Measurements from ENCODE around the gene MGST3. TPM values are rescaled to one million over a fixed set of nuclear protein-coding genes. Genes with fewer than 3 reads are reported as not detected.
A peak's percentile ranks its signal among the peaks of the same experiment; 100 is the strongest.

MGST3 gene
- total and polyA plus RNA-seq, 4 donors: 141 to 351 (median 176) TPM

DNA sequence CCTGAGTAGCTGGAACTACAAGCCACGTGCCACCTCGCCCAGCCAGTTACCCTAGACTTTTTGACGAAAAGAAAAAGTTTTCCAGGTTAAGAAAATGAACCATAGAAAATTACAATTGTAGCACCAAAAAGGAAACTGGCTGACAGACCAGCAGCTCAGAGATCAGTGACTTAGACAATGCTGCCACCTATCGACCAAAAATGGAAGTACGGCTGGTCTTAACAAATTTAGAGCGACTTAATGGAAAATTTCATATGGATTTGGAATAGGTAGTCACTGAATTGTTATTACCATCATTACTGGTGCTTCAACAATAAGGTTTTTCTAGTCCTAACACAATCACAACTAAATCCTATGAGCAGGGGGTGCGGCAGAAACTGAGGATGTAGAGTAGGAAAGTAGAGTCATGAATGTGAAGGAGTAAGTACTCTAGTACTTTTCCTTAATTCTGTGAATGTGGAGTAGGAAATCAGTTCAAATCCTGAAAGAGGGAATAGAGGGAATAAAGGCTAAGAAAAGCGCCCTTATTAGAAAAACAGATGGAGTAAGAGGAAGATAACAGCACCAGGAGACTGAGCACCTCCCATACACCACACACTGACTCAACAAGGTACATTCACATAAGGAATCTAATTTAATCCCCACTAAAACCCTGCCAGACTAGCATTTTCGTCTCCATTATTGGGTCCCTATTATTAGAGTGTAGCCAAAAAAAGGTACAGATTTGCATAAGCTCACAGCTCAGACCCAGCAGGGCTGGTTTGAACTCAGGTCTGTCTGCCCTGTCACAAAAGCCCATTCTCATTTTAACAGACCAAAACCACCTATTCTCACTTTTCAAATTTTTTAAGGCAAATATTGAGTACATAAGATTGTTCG lies 37.9 kb upstream of the MGST3 start:
- H3K9me3 ChIP-seq (ENCODE audit: control insufficient read depth in 4 of 4, insufficient read depth in 3 of 4, low read length in 3 of 4): no peaks in the 10 kb centered on the region
- no peak for ATAC-seq (ENCODE audit: insufficient read depth, low FRiP score)
- TF ChIP-seq, protein P1, sequence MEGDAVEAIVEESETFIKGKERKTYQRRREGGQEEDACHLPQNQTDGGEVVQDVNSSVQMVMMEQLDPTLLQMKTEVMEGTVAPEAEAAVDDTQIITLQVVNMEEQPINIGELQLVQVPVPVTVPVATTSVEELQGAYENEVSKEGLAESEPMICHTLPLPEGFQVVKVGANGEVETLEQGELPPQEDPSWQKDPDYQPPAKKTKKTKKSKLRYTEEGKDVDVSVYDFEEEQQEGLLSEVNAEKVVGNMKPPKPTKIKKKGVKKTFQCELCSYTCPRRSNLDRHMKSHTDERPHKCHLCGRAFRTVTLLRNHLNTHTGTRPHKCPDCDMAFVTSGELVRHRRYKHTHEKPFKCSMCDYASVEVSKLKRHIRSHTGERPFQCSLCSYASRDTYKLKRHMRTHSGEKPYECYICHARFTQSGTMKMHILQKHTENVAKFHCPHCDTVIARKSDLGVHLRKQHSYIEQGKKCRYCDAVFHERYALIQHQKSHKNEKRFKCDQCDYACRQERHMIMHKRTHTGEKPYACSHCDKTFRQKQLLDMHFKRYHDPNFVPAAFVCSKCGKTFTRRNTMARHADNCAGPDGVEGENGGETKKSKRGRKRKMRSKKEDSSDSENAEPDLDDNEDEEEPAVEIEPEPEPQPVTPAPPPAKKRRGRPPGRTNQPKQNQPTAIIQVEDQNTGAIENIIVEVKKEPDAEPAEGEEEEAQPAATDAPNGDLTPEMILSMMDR (IDR thresholded peaks at IDR 0.05; ENCODE audit: control extremely low read depth, extremely low read depth): peak; percentile 94
- no peak overlapping the region for H3K27ac ChIP-seq (ENCODE audit: low read depth in 1 of 2, low read length in 1 of 2)
- H3K36me3 ChIP-seq (ENCODE audit: control insufficient read depth in 4 of 4, insufficient read depth in 4 of 4, low read length in 4 of 4): no peaks in the 10 kb centered on the region
- peaks cover 0 to 10% (median 0%) of the 10 kb centered on the region in 5 donors for H3K4me1 ChIP-seq (ENCODE audit: control insufficient read depth in 5 of 5, insufficient read depth in 5 of 5, low read length in 5 of 5)
- no peak overlapping the region for H3K9ac ChIP-seq (ENCODE audit: insufficient read depth in 1 of 2, low read length in 2 of 2)
- DNase-seq: peak; percentile 82 to 90 (median 89)
- H3K27me3 ChIP-seq (ENCODE audit: control insufficient read depth in 3 of 3, insufficient read depth in 3 of 3, low read length in 2 of 3): peaks cover 0 to 4% (median 0%) of the 10 kb centered on the region in 3 donors
- WGBS, 2 donors: 0 to 5% methylated on average over 10 of the region's 10 CpGs
- H3K4me3 ChIP-seq: no peak overlapping the region

DNA sequence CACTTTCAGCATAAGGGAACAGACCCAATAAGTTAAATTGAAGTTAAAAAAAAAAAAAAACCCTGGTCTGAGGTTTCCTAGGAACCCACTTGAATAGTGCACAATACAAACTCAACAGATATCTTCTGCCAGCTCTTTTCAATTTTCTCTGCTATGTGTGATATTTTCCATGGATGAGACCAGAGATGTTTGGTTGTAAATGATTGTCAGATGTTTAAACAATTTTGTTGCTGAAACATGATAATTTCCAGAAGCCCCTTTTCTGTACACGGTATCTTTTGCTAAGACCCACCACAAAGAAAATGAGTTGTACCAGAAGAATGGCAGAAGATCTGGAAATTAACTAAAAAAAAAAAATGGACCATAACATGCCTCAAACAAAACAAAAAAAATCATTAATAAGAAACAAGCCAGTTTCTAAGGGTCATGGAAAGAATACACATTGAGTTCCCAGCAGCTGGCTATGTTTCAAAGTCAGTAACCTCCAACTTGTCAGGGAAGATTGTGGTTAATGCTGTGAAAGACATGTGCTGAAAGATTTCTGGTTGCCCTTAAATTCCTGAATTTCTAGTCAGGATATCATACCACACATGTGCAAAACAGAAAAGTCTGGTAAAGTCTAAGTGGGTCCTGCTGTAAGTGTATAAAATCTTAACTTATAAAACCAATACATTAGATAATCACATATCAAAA lies 35.6 kb upstream of the MGST3 start:
- H3K27me3 ChIP-seq (ENCODE audit: control insufficient read depth in 3 of 3, insufficient read depth in 3 of 3, low read length in 2 of 3): peaks cover 0 to 4% (median 0%) of the 10 kb centered on the region in 3 donors
- no peak overlapping the region for H3K27ac ChIP-seq (ENCODE audit: low read depth in 1 of 2, low read length in 1 of 2)
- peak in 2 of 3 donors; percentile 45 to 49 for DNase-seq
- no peak for ATAC-seq (ENCODE audit: insufficient read depth, low FRiP score)
- H3K4me3 ChIP-seq: no peak overlapping the region
- 73 to 87% methylated on average over 1 of the region's 1 CpG for WGBS, 2 donors
- no peaks in the 10 kb centered on the region for H3K36me3 ChIP-seq (ENCODE audit: control insufficient read depth in 4 of 4, insufficient read depth in 4 of 4, low read length in 4 of 4)
- H3K9me3 ChIP-seq (ENCODE audit: control insufficient read depth in 4 of 4, insufficient read depth in 3 of 4, low read length in 3 of 4): no peaks in the 10 kb centered on the region
- TF ChIP-seq, protein P1 (IDR thresholded peaks at IDR 0.05; ENCODE audit: control extremely low read depth, extremely low read depth): no peak
- H3K9ac ChIP-seq (ENCODE audit: insufficient read depth in 1 of 2, low read length in 2 of 2): no peak overlapping the region
- peaks cover 0 to 17% (median 0%) of the 10 kb centered on the region in 5 donors for H3K4me1 ChIP-seq (ENCODE audit: control insufficient read depth in 5 of 5, insufficient read depth in 5 of 5, low read length in 5 of 5)

DNA sequence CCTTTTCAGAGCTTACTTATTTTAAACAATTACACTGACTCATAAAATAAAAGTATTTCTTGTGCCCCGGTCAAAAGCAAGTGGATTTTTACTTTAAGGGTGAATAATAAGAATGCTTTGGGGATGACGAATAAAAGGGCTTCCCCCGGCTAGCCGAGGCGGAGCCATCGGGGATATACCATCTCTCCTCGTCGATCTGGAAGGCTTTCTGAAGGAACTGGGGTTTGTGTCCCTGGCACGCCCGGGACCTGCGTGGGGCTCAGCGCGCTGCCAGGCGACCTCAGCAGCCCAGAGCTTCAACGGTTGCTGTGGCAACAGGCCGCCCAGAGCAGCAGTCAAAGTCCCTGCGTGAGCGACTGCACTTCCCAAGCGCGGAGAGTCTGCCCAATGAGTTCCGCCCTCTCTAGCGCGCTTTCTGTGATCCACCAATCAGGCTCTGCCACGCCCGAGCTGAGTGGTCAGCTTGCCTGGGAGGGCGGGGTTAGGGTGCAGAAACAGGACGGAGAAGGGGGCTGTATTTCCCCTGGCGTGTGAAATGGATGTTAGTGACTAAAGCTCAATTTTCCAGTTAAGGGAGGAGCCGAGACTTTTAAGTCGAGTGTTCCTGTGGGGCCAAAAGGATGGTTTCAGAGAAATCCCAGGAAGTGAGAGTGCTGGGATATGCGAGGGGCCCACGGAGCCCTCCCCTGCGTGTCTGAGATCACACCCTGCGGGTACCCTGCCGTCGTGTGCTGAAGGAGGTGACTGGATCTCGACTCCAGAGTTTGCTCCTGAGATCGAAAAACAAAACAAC lies 33.0 kb upstream of the MGST3 start:
- WGBS, 2 donors: 0% methylated on average over 34 to 38 of the region's 38 CpGs
- ATAC-seq (ENCODE audit: insufficient read depth, low FRiP score) (peak; percentile 94), DNase-seq (peak; percentile 98 to 99 (median 98))
- H3K9ac ChIP-seq (ENCODE audit: insufficient read depth in 1 of 2, low read length in 2 of 2): peak overlapping the region; percentile 66 to 84
- H3K36me3 ChIP-seq (ENCODE audit: control insufficient read depth in 4 of 4, insufficient read depth in 4 of 4, low read length in 4 of 4): no peaks in the 10 kb centered on the region
- peak overlapping the region; percentile 58 for H3K4me3 ChIP-seq
- no peaks in the 10 kb centered on the region for H3K9me3 ChIP-seq (ENCODE audit: control insufficient read depth in 4 of 4, insufficient read depth in 3 of 4, low read length in 3 of 4)
- peaks cover 0 to 17% (median 0%) of the 10 kb centered on the region in 5 donors for H3K4me1 ChIP-seq (ENCODE audit: control insufficient read depth in 5 of 5, insufficient read depth in 5 of 5, low read length in 5 of 5)
- TF ChIP-seq, protein P1 (IDR thresholded peaks at IDR 0.05; ENCODE audit: control extremely low read depth, extremely low read depth): no peak
- H3K27ac ChIP-seq (ENCODE audit: low read depth in 1 of 2, low read length in 1 of 2): peak overlapping the region; percentile 74 to 92
- peaks cover 0 to 4% (median 0%) of the 10 kb centered on the region in 3 donors for H3K27me3 ChIP-seq (ENCODE audit: control insufficient read depth in 3 of 3, insufficient read depth in 3 of 3, low read length in 2 of 3)
